Endodermal cell (in vitro differentiated cells): ENCODE data around the gene NXNL1. TPM values are rescaled to one million over a fixed set of nuclear protein-coding genes. Genes with fewer than 3 reads are reported as not detected.

Experiments
- DNase-seq: peaks from one replicate; pipeline ENCODE4 v3.0.0-alpha.2; 2017
- H3K27ac ChIP-seq: 2 replicates; pipeline ENCODE4 v1.5.1; 2013; ENCODE audit warnings: mild to moderate bottlenecking, low read depth, low read length, moderate library complexity
- H3K27me3 ChIP-seq: 2 replicates; pipeline ENCODE4 v1.6.1; 2013; ENCODE audit warnings: mild to moderate bottlenecking, low read length, moderate library complexity; ENCODE audit not compliant: insufficient read depth, control insufficient read depth, poor library complexity, severe bottlenecking
- H3K36me3 ChIP-seq: 2 replicates; pipeline ENCODE4 v1.7.0; 2013; ENCODE audit warnings: mild to moderate bottlenecking, low read length, moderate library complexity; ENCODE audit not compliant: control insufficient read depth, insufficient read depth
- H3K4me1 ChIP-seq: one replicate; pipeline ENCODE4 v1.7.0; 2013; ENCODE audit warnings: low read length; ENCODE audit not compliant: control insufficient read depth, insufficient read depth
- H3K4me3 ChIP-seq: 2 replicates; pipeline ENCODE4 v1.5.1; 2013; ENCODE audit warnings: mild to moderate bottlenecking, low read length, moderate library complexity
- H3K9ac ChIP-seq: 2 replicates; pipeline ENCODE4 v1.6.1; 2013; ENCODE audit warnings: mild to moderate bottlenecking, low read length, moderate library complexity; ENCODE audit not compliant: poor library complexity, severe bottlenecking; ENCODE audit errors: extremely low read depth
- H3K9me3 ChIP-seq: 2 replicates; pipeline ENCODE4 v1.6.1; 2013; ENCODE audit warnings: mild to moderate bottlenecking, low read length, moderate library complexity; ENCODE audit not compliant: control insufficient read depth
- H3K27ac Mint-ChIP-seq: 2 replicates; pipeline ENCODE4 v1.8.0; 2020; ENCODE audit warnings: mixed read lengths
- H3K27me3 Mint-ChIP-seq: 2 replicates; pipeline ENCODE4 v1.8.0; 2021; ENCODE audit warnings: mild to moderate bottlenecking, mixed read lengths; ENCODE audit not compliant: insufficient read depth
- H3K36me3 Mint-ChIP-seq: 2 replicates; pipeline ENCODE4 v1.8.0; 2020; ENCODE audit warnings: low read depth, mixed read lengths
- H3K4me1 Mint-ChIP-seq: 2 replicates; pipeline ENCODE4 v1.8.0; 2020; ENCODE audit warnings: mixed read lengths
- H3K4me3 Mint-ChIP-seq: 2 replicates; pipeline ENCODE4 v1.8.0; 2020; ENCODE audit warnings: mild to moderate bottlenecking, moderate library complexity, mixed read lengths
- H3K9me3 Mint-ChIP-seq: 2 replicates; pipeline ENCODE4 v1.8.0; 2020; ENCODE audit warnings: mild to moderate bottlenecking, mixed read lengths
- WGBS, 2 experiments: methylation state at CpG; one replicate each; pipeline versions ENCODE4 v1.1.5 to v1.1.7; 2013; ENCODE audit warnings: missing lambda C conversion rate in 2 of 2, mixed read lengths in 1 of 2; ENCODE audit not compliant: insufficient coverage in 1 of 2, insufficient read length in 1 of 2; 5-methylcytosine and 5-hydroxymethylcytosine counted together
- total RNA-seq, 2 donors: library from RNA; stranded (reverse); fragmentation: NEBNext Ultra II Directional in 1 of 2; extraction: Animal tissue kit (Norgen Biotek cat#: 25700) in 1 of 2; gene quantifications; 2 replicates in 1 of 2; 3 replicates in 1 of 2; pipeline ENCODE4 v1.2.1, GENCODE V29; 2021
- TF ChIP-seq, protein P1 (sequence below): fragments of 200-600 bp; sonication (generic); conservative IDR thresholded peaks from 2 replicates; pipeline ENCODE4 v1.5.0; 2021; ENCODE audit warnings: antibody characterized with exemption, mild to moderate bottlenecking

The NXNL1 gene
- total RNA-seq, 2 donors from 2014 or later, result not detected

DNA sequence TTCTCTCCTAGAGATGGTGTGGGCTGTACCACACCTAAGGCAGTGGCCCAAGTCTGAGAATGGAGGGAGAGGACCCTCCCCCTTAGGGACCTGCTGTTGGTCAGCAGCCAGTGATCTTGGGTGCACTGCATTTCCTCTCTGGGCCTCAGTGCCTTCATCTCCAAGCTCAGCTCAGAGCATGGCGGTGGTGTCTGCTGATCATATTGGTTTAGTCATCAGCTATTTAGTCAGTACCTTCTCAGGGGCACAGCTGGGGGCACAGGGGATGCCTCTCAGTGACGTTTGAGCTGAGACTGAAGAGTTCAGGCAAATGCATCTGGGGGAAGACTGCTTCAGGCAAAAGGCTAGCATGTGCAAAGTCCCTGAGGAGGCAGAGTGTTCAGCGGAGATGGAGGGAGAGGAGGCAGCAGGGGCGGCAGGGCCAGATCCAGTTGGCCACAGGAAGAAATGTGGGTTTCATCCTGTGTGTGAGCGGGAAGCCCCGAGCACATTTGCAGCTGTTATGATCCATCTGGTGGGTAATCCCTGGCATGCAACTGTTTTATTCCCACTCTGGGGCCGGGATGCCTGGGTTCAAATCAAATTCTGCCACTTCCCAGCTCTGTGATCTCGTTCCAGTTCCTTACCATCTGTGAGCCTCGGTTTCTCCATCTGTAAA, 35.0 kb upstream of the NXNL1 start:
- H3K9ac ChIP-seq, result no peak overlapping the region
- DNase-seq, result peak; percentile 48
- peaks cover 14% of the 10 kb centered on the region for H3K4me1 Mint-ChIP-seq
- H3K9me3 ChIP-seq, result no peaks in the 10 kb centered on the region
- no peaks in the 10 kb centered on the region for H3K27me3 ChIP-seq
- H3K27me3 Mint-ChIP-seq, result peaks cover 11% of the 10 kb centered on the region
- H3K9me3 Mint-ChIP-seq, result no peaks in the 10 kb centered on the region
- no peaks in the 10 kb centered on the region for H3K36me3 ChIP-seq
- no peaks in the 10 kb centered on the region for H3K4me1 ChIP-seq
- H3K4me3 ChIP-seq, result no peak overlapping the region
- H3K4me3 Mint-ChIP-seq, result no peak overlapping the region
- TF ChIP-seq, protein P1, sequence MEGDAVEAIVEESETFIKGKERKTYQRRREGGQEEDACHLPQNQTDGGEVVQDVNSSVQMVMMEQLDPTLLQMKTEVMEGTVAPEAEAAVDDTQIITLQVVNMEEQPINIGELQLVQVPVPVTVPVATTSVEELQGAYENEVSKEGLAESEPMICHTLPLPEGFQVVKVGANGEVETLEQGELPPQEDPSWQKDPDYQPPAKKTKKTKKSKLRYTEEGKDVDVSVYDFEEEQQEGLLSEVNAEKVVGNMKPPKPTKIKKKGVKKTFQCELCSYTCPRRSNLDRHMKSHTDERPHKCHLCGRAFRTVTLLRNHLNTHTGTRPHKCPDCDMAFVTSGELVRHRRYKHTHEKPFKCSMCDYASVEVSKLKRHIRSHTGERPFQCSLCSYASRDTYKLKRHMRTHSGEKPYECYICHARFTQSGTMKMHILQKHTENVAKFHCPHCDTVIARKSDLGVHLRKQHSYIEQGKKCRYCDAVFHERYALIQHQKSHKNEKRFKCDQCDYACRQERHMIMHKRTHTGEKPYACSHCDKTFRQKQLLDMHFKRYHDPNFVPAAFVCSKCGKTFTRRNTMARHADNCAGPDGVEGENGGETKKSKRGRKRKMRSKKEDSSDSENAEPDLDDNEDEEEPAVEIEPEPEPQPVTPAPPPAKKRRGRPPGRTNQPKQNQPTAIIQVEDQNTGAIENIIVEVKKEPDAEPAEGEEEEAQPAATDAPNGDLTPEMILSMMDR, result no peak
- no peak overlapping the region for H3K27ac ChIP-seq
- no peak overlapping the region for H3K27ac Mint-ChIP-seq
- peaks cover 2% of the 10 kb centered on the region for H3K36me3 Mint-ChIP-seq
- WGBS, 2 experiments, result 77 to 83% methylated on average over 9 of the region's 9 CpGs

DNA sequence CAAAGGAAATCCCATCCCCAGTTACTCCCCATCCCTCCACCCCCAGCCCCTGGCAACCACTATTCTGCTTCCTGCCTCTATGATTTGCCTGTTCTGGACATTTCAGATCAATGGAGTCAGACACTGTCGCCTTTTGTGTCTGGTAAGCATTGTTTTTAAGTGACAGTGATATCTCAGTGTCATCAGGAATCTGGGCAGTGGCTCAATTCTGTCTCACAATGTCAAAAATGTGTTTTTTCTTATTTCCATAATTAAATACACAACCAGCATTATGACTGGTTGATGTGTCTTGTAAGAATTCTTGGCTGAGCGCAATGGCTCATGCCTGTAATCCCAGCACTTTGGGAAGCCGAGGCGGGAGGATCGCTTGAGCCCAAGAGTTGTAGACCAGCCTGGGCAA, 30.6 kb upstream of the NXNL1 start:
- Mint-ChIP-seq H3K9me3 (no peaks in the 10 kb centered on the region), H3K27ac (no peak overlapping the region), H3K36me3 (no peaks in the 10 kb centered on the region), H3K4me3 (no peak overlapping the region), H3K27me3 (peaks cover 4% of the 10 kb centered on the region), H3K4me1 (peaks cover 9% of the 10 kb centered on the region)
- H3K36me3 ChIP-seq, result no peaks in the 10 kb centered on the region
- no peak for DNase-seq
- H3K27me3 ChIP-seq, result no peaks in the 10 kb centered on the region
- 89 to 94% methylated on average over 5 of the region's 5 CpGs for WGBS, 2 experiments
- no peaks in the 10 kb centered on the region for H3K9me3 ChIP-seq
- no peak overlapping the region for H3K9ac ChIP-seq
- H3K4me3 ChIP-seq, result no peak overlapping the region
- TF ChIP-seq, protein P1, result no peak
- no peaks in the 10 kb centered on the region for H3K4me1 ChIP-seq
- H3K27ac ChIP-seq, result no peak overlapping the region

DNA sequence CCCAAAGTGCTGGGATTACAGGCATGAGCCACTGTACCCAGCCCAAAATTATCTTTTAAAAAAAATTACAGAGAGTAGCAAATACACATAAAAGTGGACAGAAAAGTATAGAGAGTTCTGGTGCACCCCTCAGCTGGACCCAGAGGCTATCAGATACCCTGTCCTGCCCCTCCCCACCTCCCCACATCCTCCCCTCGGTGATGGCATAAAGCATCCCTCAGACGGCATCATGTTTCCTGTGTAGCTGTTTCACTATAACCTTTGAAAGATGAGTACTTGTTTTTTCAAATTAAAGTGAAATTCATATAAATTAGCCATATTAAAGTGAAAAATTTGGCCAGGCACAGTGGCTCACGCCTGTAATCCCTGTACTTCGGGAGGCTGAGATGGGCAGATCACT, 29.7 kb upstream of the NXNL1 start:
- Mint-ChIP-seq H3K27me3 (peaks cover 4% of the 10 kb centered on the region), H3K27ac (no peak overlapping the region), H3K4me1 (peaks cover 7% of the 10 kb centered on the region), H3K36me3 (no peaks in the 10 kb centered on the region), H3K9me3 (no peaks in the 10 kb centered on the region), H3K4me3 (no peak overlapping the region)
- H3K36me3 ChIP-seq, result no peaks in the 10 kb centered on the region
- TF ChIP-seq, protein P1, result no peak
- no peaks in the 10 kb centered on the region for H3K27me3 ChIP-seq
- no peak overlapping the region for H3K4me3 ChIP-seq
- no peak for DNase-seq
- H3K9ac ChIP-seq, result no peak overlapping the region
- H3K27ac ChIP-seq, result no peak overlapping the region
- no peaks in the 10 kb centered on the region for H3K4me1 ChIP-seq
- no peaks in the 10 kb centered on the region for H3K9me3 ChIP-seq
- 95 to 100% methylated on average over 2 to 4 of the region's 4 CpGs for WGBS, 2 experiments
